Calu3 (cell line): Measurements from ENCODE around the gene KCTD1. TPM values are rescaled to one million over a fixed set of nuclear protein-coding genes. Genes with fewer than 3 reads are reported as not detected.

ENCODE experiments used
- microRNA-seq: library from miRNA; unstranded; fragments of <30 nt; microRNA quantifications from one replicate; pipeline ENCODE4 v1.2.0, GENCODE V29; 2022
- total RNA-seq: library from RNA; stranded (reverse); gene quantifications from 2 replicates; pipeline ENCODE4 v1.2.3, GENCODE V29; 2022

Gene KCTD1
- total RNA-seq, 1 experiment from 2014 or later: 54.1 TPM

Small RNAs within 50 kb of the gene (microRNA-seq; reads per million reads assigned to microRNA genes)
- not detected for gene MIR8057
